H1 (cell line): ENCODE results near the gene OGG1. TPM values are rescaled to one million over a fixed set of nuclear protein-coding genes. Genes with fewer than 3 reads are reported as not detected.

ENCODE experiments used
- CTCF ChIA-PET: fragments of 300-600 bp; sonication (Branson Sonifier 250); formaldehyde crosslinking; loops from one replicate; lab custom pipeline; 2021; ENCODE audit not compliant: partially characterized antibody; lab: Charles Lee
- POLR2A ChIA-PET: fragments of 300-600 bp; sonication (Branson Sonifier 250); formaldehyde crosslinking; loops from one replicate; lab custom pipeline; 2021; ENCODE audit warnings: inconsistent platforms; ENCODE audit not compliant: partially characterized antibody; lab: Charles Lee
- DNase-seq, 2 experiments: peaks; one replicate each; pipeline versions ENCODE4 v3.0.0 to v3.0.0-alpha.2; 2010 to 2022; ENCODE audit warnings: low spot score in 2 of 2, low read depth in 1 of 2, mixed read lengths in 1 of 2
- FAIRE-seq: peaks from 2 replicates; lab custom pipeline; 2011; peaks lifted over from hg19 to GRCh38; lab: Jason Lieb, UNC
- H2AFZ ChIP-seq: 2 replicates; pipeline ENCODE4 v1.8.1; 2012; ENCODE audit warnings: low read length, inconsistent platforms
- H2AK5ac ChIP-seq: 2 replicates; pipeline ENCODE4 v1.6.1; 2013; ENCODE audit warnings: low read depth, low read length
- H2BK120ac ChIP-seq: replicated peaks from 2 replicates; pipeline ENCODE3; 2013; ENCODE audit warnings: low read depth, low read length, inconsistent platforms
- H2BK12ac ChIP-seq: 2 replicates; pipeline ENCODE4 v1.6.1; 2013; ENCODE audit warnings: low read depth, low read length
- H2BK15ac ChIP-seq: 2 replicates; pipeline ENCODE4 v1.6.1; 2013; ENCODE audit warnings: low read length
- H2BK20ac ChIP-seq: 2 replicates; pipeline ENCODE4 v1.6.1; 2013; ENCODE audit warnings: low read length
- H2BK5ac ChIP-seq: 2 replicates; pipeline ENCODE4 v1.6.1; 2013; ENCODE audit warnings: low read depth, low read length
- H3K14ac ChIP-seq: 2 replicates; pipeline ENCODE4 v1.6.1; 2013; ENCODE audit warnings: inconsistent platforms; ENCODE audit not compliant: insufficient read length
- H3K18ac ChIP-seq: 2 replicates; pipeline ENCODE4 v1.6.1; 2013; ENCODE audit warnings: low read length; ENCODE audit errors: extremely low read depth
- H3K23ac ChIP-seq: 2 replicates; pipeline ENCODE4 v1.6.1; 2013; ENCODE audit warnings: inconsistent platforms; ENCODE audit not compliant: insufficient read length
- H3K23me2 ChIP-seq: 2 replicates; pipeline ENCODE4 v1.6.1; 2013; ENCODE audit warnings: low read depth, low read length
- H3K27ac ChIP-seq: 2 replicates; pipeline ENCODE4 v1.6.1; 2011; ENCODE audit warnings: low read depth, low read length, inconsistent platforms
- H3K27me3 ChIP-seq, 4 experiments: replicated peaks in 1 of 4; 1 replicate in 1 of 4; 2 replicates in 3 of 4; pipeline versions ENCODE4 v1.6.1 to v1.8.1; 2011 to 2013; ENCODE audit warnings: low read length in 3 of 4, mild to moderate bottlenecking in 3 of 4, inconsistent platforms in 2 of 4, mixed read lengths in 2 of 4, moderate library complexity in 1 of 4; ENCODE audit not compliant: control insufficient read depth in 3 of 4, insufficient read depth in 3 of 4; ENCODE audit errors: extremely low read depth in 1 of 4
- H3K36me3 ChIP-seq, 4 experiments: 2 replicates each; pipeline versions ENCODE4 v1.6.1 to v1.8.1; 2011 to 2013; ENCODE audit warnings: mild to moderate bottlenecking in 4 of 4, low read length in 3 of 4, moderate library complexity in 2 of 4, control low read depth in 1 of 4, inconsistent platforms in 1 of 4; ENCODE audit not compliant: insufficient read depth in 4 of 4, control insufficient read depth in 2 of 4
- H3K4ac ChIP-seq: replicated peaks from 2 replicates; pipeline ENCODE3; 2013; ENCODE audit warnings: low read length, low read depth, mixed read lengths, inconsistent platforms; ENCODE audit not compliant: insufficient read length
- H3K4me1 ChIP-seq, 4 experiments: replicated peaks in 1 of 4; 1 replicate in 1 of 4; 2 replicates in 3 of 4; pipeline versions ENCODE4 v1.6.1 to v1.8.1; 2011 to 2013; ENCODE audit warnings: low read length in 3 of 4, inconsistent platforms in 2 of 4, mixed read lengths in 1 of 4; ENCODE audit not compliant: insufficient read depth in 4 of 4, control insufficient read depth in 3 of 4
- H3K4me2 ChIP-seq, 2 experiments: 2 replicates each; pipeline versions ENCODE4 v1.6.1 to v1.8.1; 2011 to 2013; ENCODE audit warnings: low read depth in 2 of 2, low read length in 2 of 2, control low read depth in 1 of 2, inconsistent platforms in 1 of 2, mild to moderate bottlenecking in 1 of 2; ENCODE audit not compliant: insufficient read depth in 1 of 2
- H3K4me3 ChIP-seq, 4 experiments: fragments of 200-600, 300-600 bp in 1 of 4; sonication (generic), shearing (Covaris generic), sonication (Bioruptor Twin) in 1 of 4; 2 replicates each; pipeline versions ENCODE4 v1.5.1 to v1.8.1; 2011 to 2016; ENCODE audit warnings: low read length in 4 of 4, low read depth in 3 of 4, control low read depth in 2 of 4, inconsistent platforms in 2 of 4, mild to moderate bottlenecking in 2 of 4, mixed read lengths in 1 of 4, moderate library complexity in 1 of 4; ENCODE audit not compliant: insufficient read depth in 2 of 4; ENCODE audit errors: extremely low read depth in 1 of 4
- H3K56ac ChIP-seq: replicated peaks from 2 replicates; pipeline ENCODE3; 2013; ENCODE audit warnings: low read depth, mild to moderate bottlenecking, mixed read lengths, low read length, inconsistent platforms; ENCODE audit not compliant: insufficient read length
- H3K79me1 ChIP-seq: 2 replicates; pipeline ENCODE4 v1.6.1; 2013; ENCODE audit warnings: low read depth, low read length, control low read depth
- H3K79me2 ChIP-seq, 2 experiments: 2 replicates each; pipeline versions ENCODE4 v1.6.1 to v1.8.1; 2012 to 2013; ENCODE audit warnings: low read length in 2 of 2, mild to moderate bottlenecking in 2 of 2, inconsistent platforms in 1 of 2; ENCODE audit not compliant: insufficient read depth in 2 of 2, control insufficient read depth in 1 of 2
- H3K9ac ChIP-seq, 4 experiments: replicated peaks in 1 of 4; 1 replicate in 1 of 4; 2 replicates in 3 of 4; pipeline versions ENCODE4 v1.6.1 to v1.8.1; 2011 to 2013; ENCODE audit warnings: low read depth in 3 of 4, low read length in 3 of 4, control low read depth in 2 of 4, mild to moderate bottlenecking in 2 of 4, moderate library complexity in 2 of 4, inconsistent platforms in 1 of 4; ENCODE audit errors: extremely low read depth in 1 of 4
- H3K9me3 ChIP-seq, 2 experiments: 2 replicates each; pipeline versions ENCODE4 v1.6.1 to v1.8.1; 2012 to 2013; ENCODE audit warnings: mild to moderate bottlenecking in 2 of 2, moderate library complexity in 2 of 2, control low read depth in 1 of 2, inconsistent platforms in 1 of 2, low read depth in 1 of 2, low read length in 1 of 2, mixed read lengths in 1 of 2; ENCODE audit not compliant: insufficient read depth in 2 of 2
- H4K20me1 ChIP-seq, 2 experiments: replicated peaks in 1 of 2; 2 replicates each; pipeline versions ENCODE3 to v1.8.1; 2011 to 2013; ENCODE audit warnings: inconsistent platforms in 2 of 2, low read length in 2 of 2, mild to moderate bottlenecking in 1 of 2; ENCODE audit not compliant: insufficient read depth in 2 of 2, control insufficient read depth in 1 of 2
- H4K5ac ChIP-seq: 2 replicates; pipeline ENCODE4 v1.6.1; 2013; ENCODE audit warnings: low read length, low read depth, mixed read lengths, inconsistent platforms; ENCODE audit not compliant: insufficient read length
- H4K8ac ChIP-seq: 2 replicates; pipeline ENCODE4 v1.8.0; 2013; ENCODE audit warnings: mild to moderate bottlenecking, moderate library complexity, low read length, inconsistent platforms; ENCODE audit not compliant: insufficient read depth; ENCODE audit errors: extremely low read depth
- H4K91ac ChIP-seq: replicated peaks from 2 replicates; pipeline ENCODE3; 2013; ENCODE audit warnings: low read length, mixed read lengths, inconsistent platforms; ENCODE audit not compliant: insufficient read length
- BACH1 ChIP-seq: IDR thresholded peaks from 2 replicates; pipeline ENCODE4 v1.6.1; 2012; ENCODE audit warnings: low read length, improper control_type of control experiment
- E2F6 ChIP-seq: IDR thresholded peaks from 2 replicates; pipeline ENCODE4 v1.6.1; 2012; ENCODE audit warnings: inconsistent platforms
- NRF1 ChIP-seq: IDR thresholded peaks from 2 replicates; pipeline ENCODE4 v1.6.1; 2011; ENCODE audit warnings: mild to moderate bottlenecking, low read depth, low read length, improper control_type of control experiment
- YY1 ChIP-seq: IDR thresholded peaks from 2 replicates; pipeline ENCODE4 v1.6.1; 2011; ENCODE audit warnings: low read depth, mild to moderate bottlenecking, low read length
- WGBS, 2 experiments: shearing (Covaris generic) in 1 of 2; methylation state at CpG; one replicate each; pipeline versions ENCODE4 v1.1.6 to v1.1.7; 2013 to 2015; ENCODE audit warnings: low lambda C conversion rate in 2 of 2, mixed read lengths in 2 of 2, inconsistent platforms in 1 of 2, low coverage in 1 of 2, missing lambda C conversion rate in 1 of 2; ENCODE audit not compliant: insufficient replicate concordance in 2 of 2, insufficient coverage in 1 of 2, insufficient read length in 1 of 2; ENCODE audit errors: extremely low coverage in 1 of 2, missing lambda C conversion rate in 1 of 2; 5-methylcytosine and 5-hydroxymethylcytosine counted together
- polyA plus RNA-seq, 7 experiments: library from polyadenylated mRNA; depleted of rRNA in 3 of 7; stranded (reverse) in 5 of 7; unstranded in 2 of 7; fragments of >200 nt in 5 of 7; fragments of 200-250 nt in 2 of 7; gene quantifications; 1 replicate in 5 of 7; 2 replicates in 1 of 7; 4 replicates in 1 of 7; pipeline versions ENCODE4 v1.2.1 to v1.2.3, GENCODE V29; 2011 to 2013; ENCODE audit warnings: missing spikeins in 2 of 7, mixed read lengths in 2 of 7
- total RNA-seq: library from RNA; stranded (reverse); fragmentation: NEBNext Ultra II Directional; extraction: Animal tissue kit (Norgen Biotek cat#: 25700); gene quantifications from 2 replicates; pipeline ENCODE4 v1.2.1, GENCODE V29; 2021

The OGG1 gene
- total and polyA plus RNA-seq, 2 of the 8 experiments (the other 6 are each of a cell fraction or from before 2014, with no cell fraction given) = 29.6 to 46.8 TPM

- ChIA-PET POLR2A (interaction anchor here (0.8 to 6.7 kb wide), 5 partner anchors 8 to 99 kb away, joined by 3 to 56 read pairs (median 3); partner anchors contain the start of gene BRPF1), CTCF (interaction anchor here (1.2 to 2.4 kb wide), 4 partner anchors 11 to 241 kb away, joined by 3 to 11 read pairs (median 8); no protein-coding TSS in a partner anchor)
- no peak overlapping the region for H3K27ac ChIP-seq
- H3K36me3 ChIP-seq = peaks cover 60 to 94% (median 84%) of the 10 kb centered on the region in 4 experiments
- H2BK12ac ChIP-seq = no peak overlapping the region
- no peak overlapping the region for H3K14ac ChIP-seq
- H2AFZ ChIP-seq = no peak overlapping the region
- H3K56ac ChIP-seq = no peak overlapping the region
- H3K18ac ChIP-seq = no peak overlapping the region
- H3K79me2 ChIP-seq = no peaks in the 10 kb centered on the region
- no peak for FAIRE-seq
- 0 out of 7 replicates have a peak, but pooled peaks cover 0 to 2% (median 0%) of the 10 kb centered on the region in 4 experiments for H3K27me3 ChIP-seq
- H4K8ac ChIP-seq = no peak overlapping the region
- peaks cover 2 to 9% of the 10 kb centered on the region in 2 experiments for H4K20me1 ChIP-seq
- H2BK15ac ChIP-seq = no peak overlapping the region
- H3K9me3 ChIP-seq = no peaks in the 10 kb centered on the region
- peaks cover under 1% of the 10 kb centered on the region; the same call in 1 of the 2 replicates for H3K23me2 ChIP-seq
- peaks cover 0 to 2% (median 1%) of the 10 kb centered on the region in 4 experiments; a peak in 3 of 7 replicates for H3K4me1 ChIP-seq
- 96% methylated on average over 8 of the region's 13 CpGs; no CpG with 5 or more reads in 1 of the 2 experiments for WGBS, 2 experiments
- no peak overlapping the region for H3K4ac ChIP-seq
- H2BK120ac ChIP-seq = no peak overlapping the region
- peaks cover 5% of the 10 kb centered on the region; the same call in 1 of the 2 replicates for H3K79me1 ChIP-seq
- H4K5ac ChIP-seq = no peak overlapping the region
- no peak overlapping the region for H3K4me2 ChIP-seq
- H3K4me3 ChIP-seq = no peak overlapping the region
- TF ChIP-seq E2F6 (no peak), YY1 (no peak), NRF1 (no peak), BACH1 (no peak)
- no peak for DNase-seq
- no peak overlapping the region for H4K91ac ChIP-seq
- no peak overlapping the region for H3K23ac ChIP-seq
- no peak overlapping the region for H2BK5ac ChIP-seq
- H3K9ac ChIP-seq = no peak overlapping the region
- H2BK20ac ChIP-seq = no peak overlapping the region
- no peak overlapping the region for H2AK5ac ChIP-seq
These were observed 5.6 kb upstream of the OGG1 start for GRCh38 chr3:9744162-9744561.
